Heart right ventricle (tissue), 16 donors: Measurements from ENCODE around the gene TTC23. TPM values are rescaled to one million over a fixed set of nuclear protein-coding genes. Genes with fewer than 3 reads are reported as not detected.

Source experiments
- ATAC-seq, 8 donors: fragments of 200-7000 bp; cut with Tn5 transposase; one replicate each; pipeline ENCODE4 v1.9.1; 2020; ENCODE audit warnings: mild to moderate bottlenecking in 8 of 8, moderate library complexity in 8 of 8, moderate number of reproducible peaks in 1 of 8
- DNase-seq, 2 donors: peaks; one replicate each; pipeline ENCODE4 v3.0.0-alpha.2; 2020
- H3K27ac ChIP-seq, 10 donors: fragments of 200-600 bp; sonication (generic) in 2 of 10; one replicate each; pipeline versions ENCODE4 v1.5.0 to v1.8.0; 2020 to 2022; ENCODE audit warnings: mild to moderate bottlenecking in 3 of 10
- H3K27me3 ChIP-seq, 7 donors: fragments of 200-600 bp; one replicate each; pipeline ENCODE4 v1.8.0; 2021 to 2022; ENCODE audit warnings: mild to moderate bottlenecking in 2 of 7
- H3K36me3 ChIP-seq, 9 donors: fragments of 200-600 bp; sonication (generic) in 1 of 9; one replicate each; pipeline versions ENCODE4 v1.5.0 to v1.8.0; 2020 to 2022; ENCODE audit warnings: mild to moderate bottlenecking in 2 of 9
- H3K4me1 ChIP-seq, 9 donors: fragments of 200-600 bp; sonication (generic) in 1 of 9; one replicate each; pipeline versions ENCODE4 v1.5.0 to v1.8.0; 2020 to 2022; ENCODE audit warnings: mild to moderate bottlenecking in 4 of 9
- H3K4me3 ChIP-seq, 10 donors: fragments of 200-600 bp; sonication (generic) in 2 of 10; one replicate each; pipeline versions ENCODE4 v1.5.0 to v1.8.0; 2020 to 2022; ENCODE audit warnings: mild to moderate bottlenecking in 7 of 10, moderate library complexity in 2 of 10
- H3K9me3 ChIP-seq, 11 donors: fragments of 200-600 bp in 10 of 11; sonication (generic) in 2 of 11; one replicate each; pipeline versions ENCODE4 v1.5.0 to v1.8.0; 2013 to 2022; ENCODE audit warnings: mild to moderate bottlenecking in 2 of 11, control low read depth in 1 of 11, moderate library complexity in 1 of 11
- CTCF ChIP-seq, 9 donors: fragments of 200-600 bp; sonication (generic) in 2 of 9; IDR thresholded peaks; one replicate each; pipeline versions ENCODE4 v1.5.0 to v1.8.0; 2021 to 2022; ENCODE audit warnings: antibody characterized with exemption in 9 of 9, mild to moderate bottlenecking in 5 of 9, moderate library complexity in 1 of 9
- WGBS, 2 donors: extraction: QIAGEN DNeasy Blood & Tissue Kit; methylation state at CpG; one replicate each; pipeline ENCODE4 v1.1.7; 2013; ENCODE audit warnings: inconsistent platforms in 1 of 2; 5-methylcytosine and 5-hydroxymethylcytosine counted together
- intact Hi-C, 10 donors: fragments of 100-400 bp; cut with DNase I; formaldehyde crosslinking; loops; one replicate each; pipeline versions ENCODE4 v1.11.1 to v1.14.2; 2022
- polyA plus RNA-seq, 2 donors: library from polyadenylated mRNA; stranded (reverse); fragments of 200-250 nt; gene quantifications; one replicate each; pipeline ENCODE4 v1.2.3, GENCODE V29; 2013
- total RNA-seq, 10 donors: library from RNA; stranded (reverse); fragmentation: NEBNext Ultra II Directional in 3 of 10; extraction: Animal tissue kit (Norgen Biotek cat#: 25700) in 3 of 10; gene quantifications; one replicate each; pipeline versions ENCODE4 v1.2.1 to v1.2.4, GENCODE V29; 2021 to 2023
- donor health status: Arrhythmogenic right ventricular cardiomyopathy.
- donor health status: ischemic (EF 13 %, LVEDD 7.1; RV severe dilation, severe dysfunction).
- donor health status: healthy with polysubstance abuse.
- donor health status: DM: no; HTN: yes; CAD: no.
- donor health status: DM: no; HTN: no; CAD: no.
- donor health status: ischemic (EF 25% LVEDD 6.9; RV normal size, moderate dysfunction).
- donor health status: ischemic (EF 25% LVEDD 5.7; RV mildly dilated, moderate dysfunction).
- donor health status: healthy.
- donor health status: DM: yes; HTN: yes; CAD: no.
- donor health status: Ischemic cardiomyopathy.
- donor health status: ischemic (EF 35%, LVEDD 5.7; RV mildly dilated, moderate dysfunction).
- donor health status: nonischemic (EF 11% LVEDD 7.7; RV severe dilation, severe dysfunction).
- donor health status: DM: yes; HTN: yes; CAD: no.
- donor health status: PGD.
- donor health status: ischemic (EF 29% LVEDD 5.4; RV normal size, mild dysfunction).
- donor health status: nonischemic (EF 23%, LVEDD 6.1; RV moderate dilation, normal function).

The TTC23 gene
- total and polyA plus RNA-seq, 12 donors: 6.0 to 16.9 (median 10.9) TPM

GRCh38 chr15:99130765-99131440 is 118.5 kb downstream of the TTC23 start:
- 90 to 91% methylated on average over 30 of the region's 30 CpGs for WGBS, 2 donors
- no peak for TF ChIP-seq CTCF (IDR thresholded peaks at IDR 0.05)
- intact Hi-C loops: no loop called here
- peak in 1 of 8 donors; percentile 4 for ATAC-seq
- peaks cover 3 to 62% (median 29%) of the 10 kb centered on the region in 9 donors for H3K4me1 ChIP-seq
- no peak for DNase-seq
- peak overlapping the region in 3 of 10 donors; percentile 6 to 26 (median 14) for H3K27ac ChIP-seq
- no peaks in the 10 kb centered on the region for H3K9me3 ChIP-seq
- no peak overlapping the region for H3K4me3 ChIP-seq
- H3K27me3 ChIP-seq: no peaks in the 10 kb centered on the region
- H3K36me3 ChIP-seq: peaks cover 0 to 94% (median 22%) of the 10 kb centered on the region in 9 donors

- H3K4me1 ChIP-seq: peaks cover 8 to 62% (median 34%) of the 10 kb centered on the region in 9 donors
- intact Hi-C loops: no loop called here
Measured at GRCh38 chr15:99130314-99130713, 119.1 kb downstream of the TTC23 start.

GRCh38 chr15:99129644-99130043 is 119.7 kb downstream of the TTC23 start:
- Histone ChIP-seq H3K4me3 (no peak overlapping the region), H3K9me3 (no peaks in the 10 kb centered on the region), H3K4me1 (peaks cover 15 to 62% (median 34%) of the 10 kb centered on the region in 9 donors), H3K27ac (no peak overlapping the region), H3K27me3 (no peaks in the 10 kb centered on the region), H3K36me3 (peaks cover 0 to 83% (median 24%) of the 10 kb centered on the region in 9 donors)
- 88 to 91% methylated on average over 16 of the region's 16 CpGs for WGBS, 2 donors
- no peak for TF ChIP-seq CTCF (IDR thresholded peaks at IDR 0.05)
- no peak for ATAC-seq
- no peak for DNase-seq
- intact Hi-C loops: loop anchor here in 1 of 10 donors (10.0 kb wide), 1 partner anchor 45 kb away; no protein-coding TSS in a partner anchor

More at GRCh38 chr15:99130314-99130713, 119.1 kb downstream of the TTC23 start:
- H3K27me3 ChIP-seq: no peaks in the 10 kb centered on the region
- DNase-seq (no peak), ATAC-seq (peak in 1 of 8 donors; percentile 3)
- peaks cover 0 to 90% (median 24%) of the 10 kb centered on the region in 9 donors for H3K36me3 ChIP-seq
- no peaks in the 10 kb centered on the region for H3K9me3 ChIP-seq
- TF ChIP-seq CTCF (IDR thresholded peaks at IDR 0.05): no peak
- peak overlapping the region in 2 of 10 donors; percentile 14 to 26 for H3K27ac ChIP-seq
- 58 to 59% methylated on average over 13 of the region's 13 CpGs for WGBS, 2 donors
- H3K4me3 ChIP-seq: no peak overlapping the region

- DNase-seq (no peak), ATAC-seq (no peak)
- no peak for TF ChIP-seq CTCF (IDR thresholded peaks at IDR 0.05)
- no peaks in the 10 kb centered on the region for H3K27me3 ChIP-seq
- H3K27ac ChIP-seq: no peak overlapping the region
- peaks cover 24 to 62% (median 36%) of the 10 kb centered on the region in 9 donors for H3K4me1 ChIP-seq
- H3K36me3 ChIP-seq: peaks cover 0 to 73% (median 24%) of the 10 kb centered on the region in 9 donors
- WGBS, 2 donors: 89 to 94% methylated on average over 6 of the region's 6 CpGs
- no peaks in the 10 kb centered on the region for H3K9me3 ChIP-seq
- intact Hi-C loops: loop anchor here in 1 of 10 donors (10.0 kb wide), 1 partner anchor 46 kb away; no protein-coding TSS in a partner anchor
- no peak overlapping the region for H3K4me3 ChIP-seq
Measured at GRCh38 chr15:99128411-99128810, 121.0 kb downstream of the TTC23 start.
